SKM-1 (cell line): ENCODE measurements around the gene BRINP3.

Source experiments
- DNase-seq: peaks from one replicate; lab custom pipeline; 2025; ENCODE audit not compliant: unreplicated experiment; lab: John Stamatoyannopoulos, UW

BRINP3 gene

GRCh38 chr1:190453550-190453949, 24.1 kb downstream of the BRINP3 start:
- no peak for DNase-seq

DNA sequence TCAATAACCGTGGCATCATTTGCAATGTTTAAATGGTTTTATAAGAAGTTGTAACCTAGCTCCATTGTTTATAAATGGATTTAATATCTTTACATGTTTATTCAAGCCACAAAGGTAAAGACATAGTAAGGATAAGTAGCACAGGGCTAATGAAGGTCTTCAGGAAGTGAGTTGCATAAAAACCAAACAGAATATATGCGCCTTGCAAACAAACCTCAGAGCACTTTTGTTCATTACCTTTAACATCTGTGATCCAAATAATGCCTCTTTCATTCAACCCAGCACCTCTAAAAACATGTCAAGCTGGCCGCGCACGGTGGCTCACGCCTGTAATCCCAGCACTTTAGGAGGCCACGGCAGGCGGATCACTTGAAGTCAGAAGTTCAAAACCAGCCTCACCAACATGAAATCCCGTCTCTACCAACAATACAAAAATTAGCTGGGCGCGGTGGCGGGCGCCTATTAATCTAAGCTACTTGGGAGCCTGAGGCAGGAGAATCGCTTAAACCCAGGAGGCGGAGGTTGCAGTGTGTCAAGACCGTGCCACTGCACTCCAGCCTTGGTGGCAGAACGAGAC, 25.3 kb downstream of the BRINP3 start:
- DNase-seq, result no peak

DNA sequence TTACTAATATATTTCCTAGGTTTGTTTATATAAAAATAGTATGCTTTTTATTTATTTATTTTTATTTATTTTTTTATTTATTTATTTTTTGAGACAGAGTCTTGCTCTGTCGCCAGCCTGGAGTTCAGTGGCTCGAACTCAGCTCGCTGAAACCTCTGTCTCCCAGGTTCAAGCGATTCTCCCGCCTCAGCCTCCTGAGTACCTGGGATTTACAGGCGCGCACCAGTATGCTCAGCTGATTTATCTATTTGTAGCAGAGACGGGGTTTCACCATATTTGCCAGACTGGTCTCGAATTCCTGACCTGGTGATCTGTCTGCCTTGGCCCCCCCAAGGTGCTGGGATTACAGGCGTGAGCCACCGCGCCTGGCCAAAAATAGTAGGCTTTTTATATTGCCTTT, 33.2 kb downstream of the BRINP3 start:
- no peak for DNase-seq

- DNase-seq, result no peak
Measured at GRCh38 chr1:190439447-190439846, 38.2 kb downstream of the BRINP3 start.

DNA sequence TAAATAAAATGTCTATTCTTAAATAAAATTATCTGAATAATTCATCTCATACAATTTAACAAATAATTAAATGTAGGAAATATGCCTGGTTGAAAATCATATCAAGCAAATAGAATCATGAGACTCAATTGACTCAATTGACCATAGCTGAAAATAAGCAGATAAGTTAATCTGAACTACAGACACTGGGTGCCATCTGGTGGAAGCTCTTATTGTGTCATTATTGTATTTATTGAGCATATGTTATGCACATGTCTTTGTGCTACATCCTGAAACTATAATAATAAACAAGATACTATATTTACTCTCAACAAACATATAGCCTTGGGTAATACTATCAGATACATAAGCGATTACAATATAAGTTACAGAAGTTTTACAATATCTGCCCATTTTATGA, 41.0 kb downstream of the BRINP3 start:
- peak; percentile 17 for DNase-seq

GRCh38 chr1:190429932-190430331, 47.7 kb downstream of the BRINP3 start:
- no peak for DNase-seq

GRCh38 chr1:190429141-190429540, 48.5 kb downstream of the BRINP3 start:
- no peak for DNase-seq

DNA sequence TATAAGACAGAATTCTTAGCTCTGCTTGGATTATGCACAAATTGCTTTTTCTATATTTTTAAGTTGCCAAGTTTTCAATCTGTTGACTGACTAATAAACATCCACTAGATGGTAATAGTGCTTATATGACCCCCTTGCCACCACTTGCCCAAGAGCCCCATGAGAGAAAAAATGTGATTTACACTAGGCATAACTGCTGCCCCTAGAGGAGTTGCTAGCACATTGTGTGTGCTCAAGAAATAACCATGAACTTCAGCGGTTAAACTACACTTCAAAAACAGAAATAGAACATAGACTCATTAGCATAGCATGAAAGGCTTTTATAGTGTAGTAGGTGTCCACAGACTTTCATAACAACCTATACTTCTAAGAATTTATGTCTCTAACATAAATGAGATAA, 61.4 kb downstream of the BRINP3 start:
- DNase-seq, result no peak

- DNase-seq, result no peak
Measured at GRCh38 chr1:190413142-190413541, 64.5 kb downstream of the BRINP3 start.

- DNase-seq, result no peak
Measured at GRCh38 chr1:190403402-190403801, 74.3 kb downstream of the BRINP3 start.

- DNase-seq, result no peak
Measured at GRCh38 chr1:190399233-190399632, 78.4 kb downstream of the BRINP3 start.

DNA sequence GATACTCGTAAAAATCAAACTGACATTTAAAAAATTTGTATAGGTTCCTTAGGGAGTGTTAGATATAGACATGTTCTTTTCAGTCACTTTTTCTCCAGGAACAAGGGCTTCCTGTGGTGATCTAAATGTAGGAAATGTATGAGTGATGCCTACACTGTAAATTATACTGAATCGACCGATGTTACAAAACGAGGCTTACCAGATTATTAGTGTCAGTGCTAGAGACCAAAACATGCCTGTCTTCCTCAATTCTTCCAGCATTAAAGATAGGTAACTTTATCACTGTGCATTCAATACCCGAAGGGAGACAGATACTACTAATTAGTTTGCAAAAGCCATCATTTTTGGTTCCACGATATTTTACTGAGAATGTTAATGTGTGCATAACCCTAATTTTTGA, 86.1 kb downstream of the BRINP3 start:
- DNase-seq, result no peak

GRCh38 chr1:190377991-190378390, 99.7 kb downstream of the BRINP3 start:
- no peak for DNase-seq

DNA sequence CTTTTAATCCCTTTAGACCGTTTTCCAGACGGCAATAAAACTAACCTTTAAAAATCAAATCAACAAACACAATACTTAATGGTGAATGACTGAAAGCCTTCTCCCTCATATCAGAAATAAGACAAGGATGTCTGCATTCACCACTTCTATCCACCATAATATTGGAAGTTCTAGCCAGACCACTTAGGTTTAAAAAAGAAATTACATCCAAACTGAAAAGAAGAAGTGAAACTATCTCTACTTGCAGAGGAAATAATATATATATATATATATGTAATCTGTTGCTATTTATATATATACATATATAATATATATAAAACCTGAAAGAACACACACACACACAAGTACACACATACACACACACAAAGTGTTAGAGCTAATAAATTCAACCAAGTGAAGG, 100.4 kb downstream of the BRINP3 start:
- DNase-seq, result no peak

DNA sequence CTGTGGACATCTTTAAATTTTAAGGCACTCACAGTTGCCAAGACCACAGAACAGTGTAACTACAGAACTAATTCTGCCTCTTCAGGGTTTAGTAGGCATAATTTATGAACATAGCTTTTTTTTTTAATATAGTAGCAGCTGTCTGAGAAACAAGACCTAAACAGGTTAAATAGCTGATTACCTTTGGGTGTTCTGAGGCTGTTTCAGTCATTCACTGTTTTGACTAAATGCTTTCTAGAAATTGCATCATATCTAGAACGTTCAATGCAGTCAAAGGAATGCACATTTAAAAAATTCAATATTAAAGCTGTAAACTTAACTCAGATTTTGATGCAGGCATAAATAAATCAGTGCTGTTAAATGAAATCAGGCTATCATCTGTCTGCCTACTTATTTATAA, 101.6 kb downstream of the BRINP3 start:
- no peak for DNase-seq

- peak; percentile 50 for DNase-seq
Measured at GRCh38 chr1:190373705-190374336, 103.8 kb downstream of the BRINP3 start.

GRCh38 chr1:190367200-190367599, 110.5 kb downstream of the BRINP3 start:
- DNase-seq, result no peak

GRCh38 chr1:190365283-190365682, 112.4 kb downstream of the BRINP3 start:
- DNase-seq, result no peak

- no peak for DNase-seq
Measured at GRCh38 chr1:190353538-190354101, 124.0 kb downstream of the BRINP3 start.

GRCh38 chr1:190344454-190344853, 133.2 kb downstream of the BRINP3 start:
- no peak for DNase-seq

GRCh38 chr1:190338829-190339228, 138.8 kb downstream of the BRINP3 start:
- no peak for DNase-seq

- no peak for DNase-seq
Measured at GRCh38 chr1:190328871-190329270, 148.8 kb downstream of the BRINP3 start.

DNA sequence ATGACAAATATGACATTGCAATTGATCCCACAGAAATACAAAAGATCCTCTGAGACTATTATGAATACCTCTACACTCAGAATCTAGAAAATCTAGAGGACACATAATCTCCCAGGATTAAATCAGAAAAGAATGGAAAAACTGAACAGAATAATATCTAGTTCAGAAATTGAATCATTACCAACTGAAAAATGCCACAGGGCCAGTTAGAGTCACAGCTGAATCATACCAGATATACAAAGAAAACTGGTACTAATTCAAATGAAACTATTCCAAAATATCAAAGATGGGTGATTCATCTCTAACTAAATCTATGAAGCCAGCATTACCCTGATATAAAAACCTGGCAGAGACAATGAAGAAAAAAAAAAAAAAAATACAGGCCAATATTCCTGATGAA, 149.3 kb downstream of the BRINP3 start:
- DNase-seq, result no peak
